ENCODE results near the gene LMCD1.

The LMCD1 gene

DNA sequence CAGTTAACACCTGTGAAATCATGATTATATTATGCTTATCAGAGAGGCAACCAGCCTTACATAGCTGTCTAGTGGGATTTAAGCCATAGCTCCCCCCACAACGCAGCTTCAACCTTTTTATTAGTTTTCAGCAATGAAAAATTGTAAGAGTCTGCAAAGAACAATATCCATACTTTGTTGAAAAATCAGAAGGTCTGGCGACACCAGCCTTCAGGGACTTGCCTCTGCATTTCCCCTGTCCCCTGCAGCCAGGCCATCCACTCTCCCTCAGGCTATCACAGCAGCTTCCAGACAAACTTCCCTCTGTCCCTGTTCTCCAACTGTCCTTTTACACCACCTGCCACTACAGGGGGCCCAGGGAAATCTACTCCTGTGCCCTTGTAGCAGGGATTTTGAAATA is 83.0 kb downstream of the LMCD1 start:
- no peak for DNase-seq (ENCODE audit: low read depth in 2 of 2)

DNA sequence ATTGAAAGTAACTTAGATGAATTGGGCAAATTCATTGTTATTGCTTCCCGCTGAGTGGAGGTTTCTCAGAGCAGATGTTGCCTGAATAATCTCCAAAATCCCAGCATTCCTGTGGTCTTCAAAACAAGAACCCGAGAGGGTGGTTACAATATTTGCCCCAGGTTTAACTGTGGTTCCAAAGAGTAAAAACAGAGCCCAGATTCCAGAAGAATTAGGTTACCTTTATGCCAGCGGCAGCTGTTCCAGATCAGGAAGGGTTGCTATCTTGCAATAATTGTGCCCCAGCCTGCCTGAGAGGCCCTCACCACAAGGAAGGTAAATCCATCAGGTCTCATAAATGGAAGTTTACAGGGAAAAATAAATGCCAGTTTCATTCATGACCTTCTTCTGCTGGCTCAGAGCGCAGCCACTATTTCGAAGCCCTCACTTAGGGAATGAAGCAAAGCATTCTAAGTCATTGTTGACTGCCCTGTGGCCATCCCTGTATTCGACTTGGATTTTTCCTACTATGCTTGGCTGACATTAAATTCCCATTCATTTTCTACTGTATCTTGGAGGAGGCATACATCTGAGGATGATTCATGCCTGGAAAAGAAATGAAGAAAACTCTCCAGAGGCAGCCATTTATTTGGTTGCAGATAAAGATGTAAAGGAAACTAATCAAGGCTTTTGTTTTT is 88.4 kb downstream of the LMCD1 start:
- DNase-seq (ENCODE audit: low read depth in 2 of 2), result no peak

- no peak for DNase-seq (ENCODE audit: low read depth in 2 of 2)
These were observed 91.6 kb downstream of the LMCD1 start for GRCh38 chr3:8593021-8593827.

DNA sequence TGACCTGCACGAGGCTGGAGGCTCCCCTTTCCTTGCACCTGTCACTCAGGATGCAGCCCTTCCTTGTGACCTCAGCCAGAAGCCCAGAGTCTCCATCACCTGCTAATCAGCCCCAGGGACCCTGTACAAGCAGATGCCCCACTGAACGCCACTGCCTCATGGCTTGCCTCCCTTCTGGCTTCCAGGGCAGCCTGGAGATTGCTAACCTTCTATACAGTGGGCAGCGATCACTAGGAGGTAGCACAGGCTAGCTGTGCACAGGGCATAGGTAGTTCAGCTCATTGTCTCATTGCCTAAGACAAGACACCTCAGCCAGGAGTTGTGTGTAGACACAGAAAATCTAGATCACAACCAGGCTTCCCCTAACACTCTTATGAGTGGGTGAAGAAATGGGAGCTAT is 93.6 kb downstream of the LMCD1 start:
- DNase-seq (ENCODE audit: low read depth in 2 of 2), result no peak

DNA sequence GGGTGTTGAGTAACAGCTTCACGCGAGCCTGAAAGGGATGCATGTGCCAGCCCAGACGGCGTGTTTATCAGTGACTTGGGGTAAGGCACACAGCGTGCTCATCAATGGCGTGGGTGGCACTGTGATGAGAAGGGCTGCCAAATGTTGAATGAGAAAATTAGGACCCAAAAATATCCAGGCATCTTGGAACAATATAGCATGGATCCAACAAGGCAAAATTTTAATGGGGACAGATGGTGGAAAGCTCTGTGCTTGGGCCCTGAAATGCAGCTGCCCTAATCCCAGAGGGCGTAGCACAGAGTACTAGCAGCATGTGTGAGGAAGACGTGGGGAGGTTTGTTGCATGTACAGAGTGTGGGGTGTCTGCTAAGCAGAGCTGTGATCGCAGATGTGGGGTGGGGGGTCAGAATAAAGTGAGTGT is 94.1 kb downstream of the LMCD1 start:
- no peak for DNase-seq (ENCODE audit: low read depth in 2 of 2)

DNA sequence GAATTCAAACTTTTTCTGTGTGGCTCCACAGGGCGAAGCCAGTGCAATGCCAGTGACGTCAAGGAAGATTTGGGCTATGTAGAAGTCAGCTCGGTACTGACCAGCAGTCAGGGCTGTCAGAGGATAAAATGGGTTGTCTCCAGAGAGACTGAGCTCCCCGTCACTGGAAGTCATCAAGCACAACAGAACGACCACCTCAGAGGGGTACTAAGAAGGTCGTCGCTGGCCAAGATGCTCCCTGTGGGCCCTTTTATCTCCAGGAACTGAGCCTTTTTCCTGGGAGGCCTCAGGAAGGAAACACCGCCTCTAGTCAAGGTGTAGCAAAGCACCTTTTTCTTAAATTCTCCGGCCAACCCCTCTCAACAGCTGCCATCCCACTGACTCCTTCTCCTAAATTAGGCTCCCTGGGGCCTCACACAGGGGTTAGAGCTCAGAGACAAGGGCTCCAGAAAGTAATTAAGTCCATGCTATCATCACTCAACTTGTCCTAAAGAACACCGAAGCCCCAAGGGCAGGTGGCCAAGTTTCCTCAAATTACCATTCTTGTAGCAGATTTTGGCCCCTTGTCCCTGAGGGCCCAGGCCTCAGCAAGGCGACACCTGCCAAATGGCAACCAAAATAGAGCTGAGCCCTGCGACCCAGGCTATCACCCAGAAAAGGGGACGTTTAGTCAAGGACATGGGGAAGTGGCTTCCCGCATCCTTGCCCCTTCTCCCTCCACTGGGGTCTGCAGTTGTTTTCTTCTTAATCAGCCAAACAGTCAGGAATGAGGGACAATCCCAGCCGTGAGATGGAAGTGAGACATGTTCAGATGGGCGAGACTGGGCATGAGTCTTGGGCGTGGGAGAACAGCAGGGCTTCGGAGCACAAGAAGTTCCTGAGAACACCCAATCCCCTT is 94.9 kb downstream of the LMCD1 start:
- DNase-seq (ENCODE audit: low read depth in 2 of 2), result no peak

GRCh38 chr3:8597219-8597853 is 95.7 kb downstream of the LMCD1 start:
- no peak for DNase-seq (ENCODE audit: low read depth in 2 of 2)

DNA sequence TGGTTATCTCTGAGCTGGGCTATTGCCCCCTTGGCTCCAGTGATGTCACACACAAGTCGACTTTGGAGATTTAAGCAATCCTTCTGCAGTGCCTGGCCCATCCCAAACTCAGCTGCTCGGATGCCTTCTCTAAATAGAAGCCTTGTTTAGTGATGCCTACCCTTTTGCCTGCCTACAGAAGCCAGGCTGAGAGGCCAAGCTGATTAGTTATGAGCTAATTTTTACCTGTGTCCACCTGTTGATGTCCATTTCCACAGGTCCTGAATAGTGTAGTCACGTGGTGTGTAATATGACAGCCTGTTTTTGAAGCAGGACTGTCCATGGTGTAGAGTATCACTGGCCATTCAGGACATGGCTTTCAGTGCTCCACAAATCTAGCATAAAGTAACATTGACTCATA is 97.5 kb downstream of the LMCD1 start:
- no peak for DNase-seq (ENCODE audit: low read depth in 2 of 2)

DNA sequence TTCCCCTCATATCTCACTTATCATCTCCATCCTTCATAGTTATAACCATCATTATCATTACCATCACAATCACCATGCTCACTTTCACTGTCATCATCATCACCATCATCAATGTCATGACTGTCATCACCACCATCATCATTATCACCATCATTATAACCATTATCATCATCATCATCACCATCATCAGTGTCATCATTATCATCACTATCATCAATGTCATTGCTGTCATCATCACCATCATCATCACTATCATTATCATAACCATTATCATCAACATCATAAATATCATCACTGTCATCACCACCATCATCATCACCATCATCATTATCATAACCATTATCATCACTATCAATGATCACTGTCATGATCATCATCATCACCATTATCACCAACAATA is 98.8 kb downstream of the LMCD1 start:
- no peak for DNase-seq (ENCODE audit: low read depth in 2 of 2)

DNA sequence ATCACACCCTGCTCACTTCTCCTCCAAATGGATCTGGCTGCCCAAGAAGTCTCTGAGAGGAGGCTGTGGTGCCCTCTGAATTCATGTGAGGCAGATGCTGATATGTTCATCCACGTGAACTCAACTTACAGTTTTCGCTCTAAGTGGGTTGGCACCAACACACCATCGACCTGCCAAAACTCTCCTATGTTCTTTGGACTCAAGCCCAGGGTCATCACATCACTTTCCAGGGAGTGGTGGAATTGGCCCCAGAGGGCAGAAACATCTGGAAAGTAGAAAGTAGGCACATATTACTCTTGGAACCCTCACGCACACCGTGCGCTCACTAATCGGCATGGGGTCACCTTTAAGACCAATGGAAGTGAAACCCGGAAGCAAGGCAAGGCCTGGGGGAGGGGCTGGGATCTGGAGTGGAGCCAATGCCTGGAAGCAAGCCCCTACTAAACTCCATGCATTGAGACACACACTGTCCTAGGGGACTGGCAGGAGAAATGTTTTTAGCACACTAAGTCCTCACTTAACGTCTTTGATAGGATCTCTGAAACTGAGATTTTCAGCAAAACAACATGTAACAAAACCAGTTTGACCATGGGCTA is 101.6 kb downstream of the LMCD1 start:
- DNase-seq (ENCODE audit: low read depth in 2 of 2), result no peak

GRCh38 chr3:8604006-8604405 is 102.4 kb downstream of the LMCD1 start:
- no peak for DNase-seq (ENCODE audit: low read depth in 2 of 2)

DNA sequence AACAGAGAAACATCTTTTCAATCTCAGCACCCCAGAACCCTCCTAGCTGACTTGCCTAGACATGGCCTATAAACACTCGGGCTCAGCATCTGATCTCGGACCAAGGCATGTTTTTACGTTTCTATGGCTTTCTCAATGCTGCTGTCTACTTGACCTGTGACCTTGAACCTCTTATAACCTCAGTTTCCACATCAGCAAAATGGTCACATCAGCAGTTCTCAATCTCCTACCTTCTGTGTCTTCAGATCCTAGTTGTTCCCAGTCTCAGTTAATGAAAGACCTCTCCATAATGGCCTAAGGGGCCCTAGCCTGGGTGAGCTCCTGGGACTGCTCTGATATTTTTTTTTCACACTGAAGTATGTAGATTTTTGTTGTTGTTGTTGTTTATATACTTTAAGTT is 103.4 kb downstream of the LMCD1 start:
- no peak for DNase-seq (ENCODE audit: low read depth in 2 of 2)

DNA sequence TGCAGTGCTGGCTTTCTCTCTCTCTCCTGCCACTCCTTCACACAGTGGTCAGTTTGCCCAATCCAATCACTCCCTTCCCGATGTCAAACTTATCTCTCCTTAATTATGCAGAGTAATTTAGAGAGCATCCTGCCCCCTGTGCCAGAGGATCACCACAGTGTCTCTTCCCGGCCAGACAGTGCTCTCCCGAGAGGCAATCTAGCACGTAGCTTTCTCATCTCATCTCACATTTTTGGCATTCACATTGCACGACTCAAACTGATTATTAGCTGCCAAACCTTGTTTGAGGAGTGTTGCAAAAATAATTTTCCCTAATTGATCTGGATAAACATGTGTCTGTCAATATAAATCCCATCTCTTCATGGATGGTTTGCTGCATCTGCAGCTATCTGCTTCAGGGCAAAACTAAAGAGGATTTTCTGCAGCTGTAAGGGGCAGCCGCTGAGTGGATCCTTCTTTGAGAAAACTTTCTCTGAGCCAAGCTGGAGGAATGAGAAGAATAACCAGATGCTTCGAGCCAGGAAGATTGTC is 105.1 kb downstream of the LMCD1 start:
- no peak for DNase-seq (ENCODE audit: low read depth in 2 of 2)

DNA sequence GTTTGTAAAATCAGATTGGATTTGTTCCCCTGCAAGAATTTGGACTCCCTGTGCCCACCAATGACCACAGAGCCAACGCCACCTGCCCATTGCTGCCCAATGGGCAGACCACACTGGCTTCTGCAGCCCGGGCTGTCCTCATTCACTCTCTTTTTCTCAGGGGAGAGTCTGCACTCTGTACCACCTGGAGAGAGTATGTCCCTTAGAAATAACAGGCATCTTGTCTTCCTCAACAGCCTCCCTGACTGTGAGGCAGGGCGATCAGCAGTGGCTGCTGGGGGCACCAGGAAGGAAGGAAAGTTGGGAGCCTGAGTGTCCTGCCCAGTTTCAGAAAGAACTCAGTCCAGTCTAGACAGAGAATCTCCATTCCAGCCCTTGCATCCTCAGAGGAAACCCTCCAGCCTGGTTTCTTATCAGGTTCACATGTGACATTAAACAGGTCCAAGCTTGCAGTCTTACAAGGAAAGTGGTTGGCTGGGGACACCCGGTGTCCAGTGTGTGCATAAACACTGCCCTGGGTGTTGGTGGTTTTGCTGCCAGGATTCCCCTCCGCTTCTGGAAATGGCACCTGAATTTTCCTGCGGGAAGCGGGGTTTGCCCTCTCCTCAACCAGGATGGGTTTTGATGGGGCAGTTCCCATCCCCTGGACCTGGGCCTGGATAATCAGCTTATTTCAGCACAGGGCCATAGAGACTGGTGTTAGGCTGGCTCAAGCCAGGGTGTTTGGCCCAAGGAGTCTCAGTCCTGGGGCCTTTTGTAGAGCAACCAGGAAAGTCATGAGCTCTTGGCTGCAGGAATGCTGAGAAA is 105.8 kb downstream of the LMCD1 start:
- DNase-seq (ENCODE audit: low read depth in 2 of 2), result no peak

- DNase-seq (ENCODE audit: low read depth in 2 of 2), result no peak
These were observed 106.6 kb downstream of the LMCD1 start for GRCh38 chr3:8608041-8608790.

DNA sequence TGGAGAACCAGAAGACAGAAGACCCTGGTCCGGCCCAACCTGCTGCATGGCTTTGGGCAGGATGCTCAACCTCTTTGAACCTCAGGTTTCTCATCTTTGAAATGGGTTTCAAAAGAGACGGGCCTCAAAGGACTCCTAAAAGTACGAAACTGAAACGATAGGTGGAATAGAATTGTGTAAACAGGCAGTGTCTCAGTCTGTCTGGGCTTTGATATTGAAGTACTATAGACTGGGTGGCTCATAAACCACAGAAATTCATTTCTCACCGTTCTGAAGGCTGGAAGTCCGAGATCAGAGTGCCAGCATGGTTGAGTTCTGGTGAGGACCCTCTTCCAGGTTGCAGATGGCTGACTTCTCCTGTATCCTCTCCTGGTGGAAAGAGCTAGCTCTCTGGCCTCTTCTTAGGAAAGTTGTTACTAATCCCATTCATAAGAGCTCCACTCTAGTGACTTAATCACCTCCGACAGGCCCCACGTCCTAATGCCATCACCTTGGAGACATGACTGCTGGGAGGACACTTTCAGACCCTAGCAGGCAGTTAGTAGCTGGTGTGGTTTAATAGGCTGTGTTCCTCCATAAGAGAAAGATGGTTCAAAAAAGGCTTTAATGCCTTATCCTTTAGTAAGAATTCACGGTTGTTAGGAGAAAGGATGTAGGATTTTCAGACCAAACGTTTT is 107.3 kb downstream of the LMCD1 start:
- DNase-seq (ENCODE audit: low read depth in 2 of 2), result no peak

DNA sequence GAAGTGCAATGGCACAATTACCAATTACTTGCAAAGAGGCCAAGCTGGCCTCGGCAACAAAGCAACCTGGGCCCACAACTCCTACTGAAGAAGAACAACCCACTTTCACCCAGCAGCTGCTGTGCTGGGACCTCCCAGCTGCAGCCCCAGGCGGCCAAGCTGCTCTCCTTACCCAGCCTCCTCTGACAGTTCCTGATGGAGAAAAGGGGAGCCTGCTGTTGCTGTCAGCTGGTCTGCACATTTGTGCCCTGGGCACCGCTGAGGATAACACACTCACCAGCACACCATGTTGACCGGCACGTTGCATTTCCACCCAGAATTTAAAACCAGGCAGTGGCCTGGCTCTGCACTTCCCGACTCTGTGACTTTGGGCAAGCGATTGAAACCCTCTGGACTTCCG is 109.3 kb downstream of the LMCD1 start:
- no peak for DNase-seq (ENCODE audit: low read depth in 2 of 2)

DNA sequence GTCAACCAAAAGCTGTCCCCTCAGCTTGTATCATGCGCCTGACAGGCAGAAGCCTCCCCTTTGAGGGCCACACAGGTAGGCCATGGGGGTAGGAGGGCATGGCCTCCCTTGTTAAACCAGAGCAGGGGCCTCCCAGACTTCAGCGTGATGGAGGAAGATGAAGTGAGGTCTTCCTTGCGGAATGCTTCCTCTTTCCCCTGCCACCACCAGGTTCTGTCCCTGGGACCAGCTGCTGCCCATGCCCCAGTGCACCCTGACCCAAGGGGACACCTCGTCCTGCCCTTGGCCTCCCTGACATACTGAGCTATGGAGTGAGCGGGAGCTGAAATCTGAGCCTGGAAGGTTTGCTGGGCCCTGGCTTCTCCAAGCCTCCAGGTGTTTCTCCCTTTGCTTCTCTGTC is 116.3 kb downstream of the LMCD1 start:
- no peak for DNase-seq (ENCODE audit: low read depth in 2 of 2)

GRCh38 chr3:8618950-8619349 is 117.3 kb downstream of the LMCD1 start:
- DNase-seq (ENCODE audit: low read depth in 2 of 2), result no peak

Data from activated CD4-positive, alpha-beta T cell treated with anti-CD3 and anti-CD28 coated beads for 24 hours (primary cell).